Ectodermal cell (in vitro differentiated cells): ENCODE data around the gene FOXJ1.
A peak's percentile ranks its signal among the peaks of the same experiment; 100 is the strongest.

ENCODE experiments used
- H3K27ac ChIP-seq: 2 replicates; pipeline ENCODE4 v1.7.0; 2013; ENCODE audit warnings: mild to moderate bottlenecking, low read depth, low read length; ENCODE audit not compliant: insufficient read depth, poor library complexity, severe bottlenecking
- H3K27me3 ChIP-seq: 2 replicates; pipeline ENCODE4 v1.7.0; 2013; ENCODE audit warnings: mild to moderate bottlenecking, low read length; ENCODE audit not compliant: insufficient read depth, control insufficient read depth, poor library complexity, severe bottlenecking
- H3K36me3 ChIP-seq: one replicate; pipeline ENCODE4 v1.7.0; 2013; ENCODE audit warnings: low read length; ENCODE audit not compliant: control insufficient read depth, insufficient read depth
- H3K4me1 ChIP-seq: one replicate; pipeline ENCODE4 v1.7.0; 2013; ENCODE audit warnings: low read length; ENCODE audit not compliant: control insufficient read depth, insufficient read depth
- H3K4me3 ChIP-seq: 2 replicates; pipeline ENCODE4 v1.7.0; 2013; ENCODE audit warnings: low read depth, low read length, control low read depth; ENCODE audit not compliant: insufficient read depth
- H3K9me3 ChIP-seq: 2 replicates; pipeline ENCODE4 v1.7.0; 2013; ENCODE audit warnings: mild to moderate bottlenecking, low read length, moderate library complexity; ENCODE audit not compliant: control insufficient read depth
- WGBS, 2 experiments: methylation state at CpG; one replicate each; pipeline ENCODE4 v1.1.7; 2013; ENCODE audit warnings: missing lambda C conversion rate in 2 of 2; 5-methylcytosine and 5-hydroxymethylcytosine counted together

Gene FOXJ1

GRCh38 chr17:76142039-76142584, 1.1 kb upstream of the FOXJ1 start:
- 25 to 26% methylated on average over 10 of the region's 10 CpGs for WGBS, 2 experiments
- Histone ChIP-seq H3K4me1 (peaks cover 49% of the 10 kb centered on the region), H3K9me3 (no peaks in the 10 kb centered on the region), H3K27me3 (peaks cover 58% of the 10 kb centered on the region), H3K36me3 (no peaks in the 10 kb centered on the region), H3K27ac (peak overlapping the region; percentile 68), H3K4me3 (peak overlapping the region; percentile 46)

- peaks cover 72% of the 10 kb centered on the region for H3K27me3 ChIP-seq
- H3K36me3 ChIP-seq: no peaks in the 10 kb centered on the region
- peaks cover 63% of the 10 kb centered on the region for H3K4me1 ChIP-seq
- H3K27ac ChIP-seq: no peak overlapping the region
- H3K9me3 ChIP-seq: no peaks in the 10 kb centered on the region
- peak overlapping the region; percentile 46 for H3K4me3 ChIP-seq
- 1 to 2% methylated on average over 24 of the region's 24 CpGs for WGBS, 2 experiments
Observed at GRCh38 chr17:76140661-76141211, 309 bp downstream of the FOXJ1 start.

DNA sequence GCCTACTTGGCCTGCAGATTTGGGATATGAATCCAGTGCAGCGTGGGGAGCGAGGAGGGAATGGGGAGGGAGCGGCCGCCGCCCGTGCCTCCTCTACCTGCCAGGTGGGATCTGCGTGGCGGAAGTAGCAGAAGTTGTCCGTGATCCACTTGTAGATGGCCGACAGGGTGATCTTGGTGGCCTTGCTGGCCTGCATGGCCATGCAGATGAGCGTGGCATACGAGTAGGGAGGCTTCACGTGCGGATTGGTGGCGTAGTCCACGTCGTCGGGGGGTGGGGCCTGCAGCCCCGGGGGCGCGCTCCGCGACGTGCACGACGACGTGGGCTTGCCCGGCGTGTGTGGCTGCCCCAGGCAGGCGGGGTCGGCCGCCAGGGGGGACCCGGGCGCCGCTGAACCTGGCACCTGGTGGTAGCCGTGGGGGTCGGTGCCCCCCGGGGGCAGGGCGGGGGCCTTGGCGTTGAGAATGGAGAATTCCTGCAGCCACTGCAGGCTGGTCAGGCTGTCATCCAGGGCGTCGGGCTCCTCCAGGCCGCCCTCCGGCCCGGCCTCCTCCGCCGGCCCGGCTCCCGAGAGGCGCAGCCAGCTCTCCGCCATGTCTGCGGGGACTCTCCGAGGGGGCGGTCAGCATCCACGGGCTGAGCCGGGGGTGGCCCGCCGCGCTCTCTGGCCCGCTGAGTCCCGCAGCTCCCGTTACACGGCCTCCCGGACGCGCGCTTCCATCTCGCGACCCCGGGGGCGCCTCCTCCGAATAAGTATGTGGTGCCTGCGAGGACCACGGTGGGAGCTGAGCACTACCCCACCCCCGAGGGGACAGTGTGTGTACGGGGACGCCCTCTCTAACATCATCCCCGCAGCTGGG, 1.0 kb downstream of the FOXJ1 start:
- Histone ChIP-seq H3K4me3 (peak overlapping the region; percentile 46), H3K27me3 (peaks cover 79% of the 10 kb centered on the region), H3K4me1 (peaks cover 70% of the 10 kb centered on the region)

GRCh38 chr17:76138896-76139752, 1.9 kb downstream of the FOXJ1 start:
- Histone ChIP-seq H3K4me1 (peaks cover 76% of the 10 kb centered on the region), H3K4me3 (peak overlapping the region; percentile 46), H3K27ac (peak overlapping the region; percentile 73), H3K36me3 (no peaks in the 10 kb centered on the region), H3K9me3 (no peaks in the 10 kb centered on the region), H3K27me3 (peaks cover 88% of the 10 kb centered on the region)
- 10 to 12% methylated on average over 15 of the region's 15 CpGs for WGBS, 2 experiments

More for the DNA sequence above, 1.0 kb downstream of the FOXJ1 start:
- no peaks in the 10 kb centered on the region for H3K9me3 ChIP-seq
- peak overlapping the region; percentile 63 for H3K27ac ChIP-seq
- 2 to 3% methylated on average over 75 to 78 of the region's 78 CpGs for WGBS, 2 experiments
- no peaks in the 10 kb centered on the region for H3K36me3 ChIP-seq

- Histone ChIP-seq H3K4me1 (peaks cover 70% of the 10 kb centered on the region), H3K9me3 (no peaks in the 10 kb centered on the region), H3K36me3 (no peaks in the 10 kb centered on the region), H3K27me3 (peaks cover 94% of the 10 kb centered on the region), H3K27ac (peak overlapping the region; percentile 73), H3K4me3 (peak overlapping the region; percentile 46)
- 0% methylated on average over 22 to 23 of the region's 23 CpGs for WGBS, 2 experiments
Observed at GRCh38 chr17:76138234-76138895, 2.7 kb downstream of the FOXJ1 start.

GRCh38 chr17:76137351-76138233, 3.5 kb downstream of the FOXJ1 start:
- Histone ChIP-seq H3K4me1 (peaks cover 64% of the 10 kb centered on the region), H3K27ac (peak overlapping the region; percentile 73), H3K27me3 (peaks cover 94% of the 10 kb centered on the region), H3K9me3 (no peaks in the 10 kb centered on the region), H3K36me3 (no peaks in the 10 kb centered on the region), H3K4me3 (peak overlapping the region; percentile 46)
- WGBS, 2 experiments: 12% methylated on average over 54 of the region's 54 CpGs

GRCh38 chr17:76137001-76137350, 4.1 kb downstream of the FOXJ1 start:
- H3K4me1 ChIP-seq: peaks cover 64% of the 10 kb centered on the region
- no peaks in the 10 kb centered on the region for H3K9me3 ChIP-seq
- H3K4me3 ChIP-seq: no peak overlapping the region
- no peaks in the 10 kb centered on the region for H3K36me3 ChIP-seq
- H3K27ac ChIP-seq: no peak overlapping the region
- WGBS, 2 experiments: 8 to 9% methylated on average over 7 of the region's 7 CpGs
- H3K27me3 ChIP-seq: peaks cover 94% of the 10 kb centered on the region

GRCh38 chr17:76136276-76137000, 4.6 kb downstream of the FOXJ1 start:
- Histone ChIP-seq H3K27me3 (peaks cover 94% of the 10 kb centered on the region), H3K27ac (no peak overlapping the region), H3K4me3 (no peak overlapping the region), H3K36me3 (no peaks in the 10 kb centered on the region), H3K4me1 (peaks cover 64% of the 10 kb centered on the region), H3K9me3 (no peaks in the 10 kb centered on the region)
- WGBS, 2 experiments: 27 to 33% methylated on average over 16 of the region's 16 CpGs
